HepG2 (cell line): ENCODE results near the gene TOX4. TPM values are rescaled to one million over a fixed set of nuclear protein-coding genes. Genes with fewer than 3 reads are reported as not detected.

ENCODE experiments used
- BATF2 ChIP-seq: sonication (generic); formaldehyde crosslinking; IDR thresholded peaks from 2 replicates; pipeline ENCODE4 v1.8.0; 2022; ENCODE audit warnings: mild to moderate bottlenecking, missing genetic modification reagents, moderate library complexity
- CEBPZ ChIP-seq: IDR thresholded peaks from 2 replicates; pipeline ENCODE4 v1.6.1; 2012; ENCODE audit warnings: low read length, improper control_type of control experiment
- ELF4 ChIP-seq: sonication (generic); formaldehyde crosslinking; IDR thresholded peaks from 2 replicates; pipeline ENCODE4 v1.5.0; 2020; ENCODE audit warnings: missing genetic modification reagents, mild to moderate bottlenecking, moderate library complexity, borderline replicate concordance
- ISL2 ChIP-seq: sonication (generic); formaldehyde crosslinking; IDR thresholded peaks from 2 replicates; pipeline ENCODE4 v1.5.0; 2020; ENCODE audit warnings: missing genetic modification reagents
- JARID2 ChIP-seq: sonication (generic); formaldehyde crosslinking; IDR thresholded peaks from 2 replicates; pipeline ENCODE4 v1.8.1; 2023; ENCODE audit warnings: missing genetic modification reagents, inconsistent platforms; ENCODE audit not compliant: insufficient replicate concordance
- ONECUT2 ChIP-seq: sonication (generic); formaldehyde crosslinking; IDR thresholded peaks from 2 replicates; pipeline ENCODE4 v1.4.0; 2020; ENCODE audit warnings: missing genetic modification reagents
- PPARG ChIP-seq: conservative IDR thresholded peaks from 2 replicates; pipeline ENCODE4 v1.6.1; 2016; ENCODE audit warnings: missing biosample characterization, missing genetic modification reagents
- SRF ChIP-seq: IDR thresholded peaks from 2 replicates; pipeline ENCODE4 v1.6.1; 2011; ENCODE audit warnings: mild to moderate bottlenecking, low read depth, low read length, moderate library complexity
- THRA ChIP-seq: sonication (generic); formaldehyde crosslinking; IDR thresholded peaks from 2 replicates; pipeline ENCODE4 v1.4.0; 2020; ENCODE audit warnings: missing genetic modification reagents, borderline replicate concordance
- TRAFD1 ChIP-seq: sonication (generic); formaldehyde crosslinking; IDR thresholded peaks from 2 replicates; pipeline ENCODE4 v1.5.1; 2020; ENCODE audit warnings: missing genetic modification reagents, mild to moderate bottlenecking, borderline replicate concordance
- XRCC5 ChIP-seq: fragments of 200-400 bp; formaldehyde crosslinking; optimal IDR thresholded peaks from 2 replicates; pipeline ENCODE3; 2017; ENCODE audit warnings: mild to moderate bottlenecking, low read length
- ZBTB4 ChIP-seq: sonication (generic); formaldehyde crosslinking; IDR thresholded peaks from 2 replicates; pipeline ENCODE4 v1.4.0; 2020; ENCODE audit warnings: missing genetic modification reagents, mild to moderate bottlenecking, borderline replicate concordance
- ZKSCAN5 ChIP-seq: sonication (generic); formaldehyde crosslinking; IDR thresholded peaks from 2 replicates; pipeline ENCODE4 v1.5.1; 2020; ENCODE audit warnings: mild to moderate bottlenecking, missing genetic modification reagents
- ZNF3 ChIP-seq: IDR thresholded peaks from 2 replicates; pipeline ENCODE4 v1.7.0; 2017; ENCODE audit warnings: inconsistent platforms
- ZNF337 ChIP-seq: sonication (generic); formaldehyde crosslinking; IDR thresholded peaks from 2 replicates; pipeline ENCODE4 v1.5.1; 2020; ENCODE audit warnings: missing genetic modification reagents, low read depth, mild to moderate bottlenecking, borderline replicate concordance
- ZNF33B ChIP-seq: sonication (generic); formaldehyde crosslinking; IDR thresholded peaks from 2 replicates; pipeline ENCODE4 v1.5.1; 2020; ENCODE audit warnings: mild to moderate bottlenecking, missing genetic modification reagents
- ZNF737 ChIP-seq: sonication (generic); formaldehyde crosslinking; IDR thresholded peaks from 2 replicates; pipeline ENCODE4 v1.5.0; 2020; ENCODE audit warnings: missing genetic modification reagents, mild to moderate bottlenecking, borderline replicate concordance
- polyA plus RNA-seq, 8 experiments: library from polyadenylated mRNA; depleted of rRNA in 3 of 8; stranded (reverse) in 7 of 8; unstranded in 1 of 8; fragments of >200 nt; fragmentation: Illumina TruSeq in 4 of 8; extraction: Trizol in 4 of 8; gene quantifications; 2 replicates each; pipeline versions ENCODE4 v1.2.1 to v1.2.3, GENCODE V29; 2011 to 2016; ENCODE audit warnings: low read depth in 4 of 8, missing spikeins in 1 of 8, mixed read lengths in 1 of 8; ENCODE audit not compliant: insufficient read depth in 1 of 8
- total RNA-seq, 5 experiments: library from RNA; depleted of rRNA; stranded (reverse); fragments of >200 nt; fragmentation: Illumina TruSeq; extraction: Trizol; gene quantifications; 2 replicates each; pipeline ENCODE4 v1.2.3, GENCODE V29; 2016; ENCODE audit warnings: low read depth in 1 of 5

The TOX4 gene
- total and polyA plus RNA-seq, 2 of the 13 experiments (the other 11 are each of a cell fraction or from before 2014, with no cell fraction given), result 71.8 to 163 TPM

- TF ChIP-seq XRCC5 (no peak), ZKSCAN5 (CRISPR knock-in tag) (no peak), ZNF33B (CRISPR knock-in tag) (no peak), ZBTB4 (CRISPR knock-in tag) (0 out of 2 replicates have a peak, but pooled peaks have one; percentile 28), ZNF3 (CRISPR knock-in tag) (no peak), ONECUT2 (CRISPR knock-in tag) (no peak), THRA (CRISPR knock-in tag) (no peak), ISL2 (CRISPR knock-in tag) (no peak), ZNF737 (CRISPR knock-in tag) (no peak), TRAFD1 (CRISPR knock-in tag) (no peak), ELF4 (CRISPR knock-in tag) (no peak), PPARG (CRISPR knock-in tag) (no peak), CEBPZ (no peak), BATF2 (CRISPR knock-in tag) (peak; percentile 69; the same call in 1 of the 2 replicates), JARID2 (CRISPR knock-in tag) (no peak), ZNF337 (no peak), SRF (no peak)
Measured at GRCh38 chr14:21525962-21526671, 49.1 kb downstream of the TOX4 start, which contains the start of gene SALL2 (continued).
